HG03378 (cell line): ENCODE measurements around the gene KRTAP2-3.
"Not testable (repeated sequence)": the region's sequence is repeated elsewhere in the genome, so short reads cannot be mapped to it uniquely, and the experiment has no call there.

Experiments used
- ATAC-seq: cut with Tn5 transposase; IDR thresholded peaks from one replicate; pipeline ENCODE4 v1.9.1; 2021; ENCODE audit warnings: mild to moderate bottlenecking, moderate library complexity; ENCODE audit not compliant: unreplicated experiment

KRTAP2-3 gene

GRCh38 chr17:41069031-41069430 lies 9.1 kb upstream of the KRTAP2-3 start:
- no peak for ATAC-seq

DNA sequence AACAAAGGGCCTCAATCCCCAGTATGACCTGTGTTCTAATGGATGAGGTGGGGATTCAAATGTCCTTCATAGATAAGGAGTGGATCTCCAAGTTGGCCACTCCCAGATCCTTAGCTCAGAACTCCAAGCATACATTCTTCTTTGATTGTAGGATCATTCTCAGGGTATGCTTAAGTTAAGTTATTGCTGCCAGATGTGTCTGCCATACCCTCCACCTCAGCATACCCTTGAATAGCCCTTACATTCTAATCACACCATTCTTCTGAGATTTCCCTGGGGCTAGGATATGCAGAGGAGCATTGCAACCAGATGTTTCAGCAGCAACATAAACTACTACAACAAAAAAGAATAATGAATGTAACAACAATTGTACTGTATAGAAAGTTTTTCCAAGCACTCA lies 7.4 kb upstream of the KRTAP2-3 start:
- ATAC-seq, result no peak

DNA sequence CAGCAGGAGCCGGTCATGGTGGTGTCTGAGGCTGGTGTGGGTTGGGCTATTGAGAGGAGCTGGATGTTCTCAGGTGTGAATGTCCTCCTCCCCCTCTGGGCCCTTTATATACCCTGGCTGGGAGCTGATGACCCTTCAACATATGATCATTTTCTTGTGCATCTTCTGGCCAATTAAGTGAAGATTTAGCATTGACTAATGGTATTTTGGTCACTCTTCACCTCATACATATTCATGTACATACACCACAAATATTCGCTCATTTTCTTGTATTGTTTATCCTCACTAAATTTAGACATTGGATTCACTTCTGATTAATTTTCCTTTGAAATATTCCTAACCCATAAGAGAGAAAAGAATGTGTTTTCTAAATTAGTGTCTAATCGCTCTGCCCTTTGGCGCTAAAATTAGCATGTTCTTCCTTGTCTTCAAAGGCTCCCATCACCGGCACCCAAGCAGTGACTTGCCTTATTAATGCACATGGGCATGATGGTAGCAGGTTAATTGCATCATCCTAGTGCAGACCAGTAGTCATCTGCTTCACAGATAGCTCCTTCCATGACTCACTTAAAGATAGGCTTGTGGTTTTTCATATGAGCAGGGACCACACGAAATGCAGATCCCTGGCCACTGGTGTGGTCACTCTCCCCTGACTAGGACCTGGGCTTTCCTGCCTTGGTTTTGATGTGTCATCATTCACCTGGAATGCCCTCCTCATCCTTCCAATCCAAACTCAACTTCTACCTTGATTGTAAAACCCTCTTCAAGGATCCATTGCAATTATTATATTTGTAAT lies 6.1 kb upstream of the KRTAP2-3 start, which contains the start of gene KRTAP2-4:
TSS of gene KRTAP2-4 (minus strand) at position 51 of the 796 bp plus-strand sequence. CDS start at position 17, 34 bp downstream.
- no peak for ATAC-seq

DNA sequence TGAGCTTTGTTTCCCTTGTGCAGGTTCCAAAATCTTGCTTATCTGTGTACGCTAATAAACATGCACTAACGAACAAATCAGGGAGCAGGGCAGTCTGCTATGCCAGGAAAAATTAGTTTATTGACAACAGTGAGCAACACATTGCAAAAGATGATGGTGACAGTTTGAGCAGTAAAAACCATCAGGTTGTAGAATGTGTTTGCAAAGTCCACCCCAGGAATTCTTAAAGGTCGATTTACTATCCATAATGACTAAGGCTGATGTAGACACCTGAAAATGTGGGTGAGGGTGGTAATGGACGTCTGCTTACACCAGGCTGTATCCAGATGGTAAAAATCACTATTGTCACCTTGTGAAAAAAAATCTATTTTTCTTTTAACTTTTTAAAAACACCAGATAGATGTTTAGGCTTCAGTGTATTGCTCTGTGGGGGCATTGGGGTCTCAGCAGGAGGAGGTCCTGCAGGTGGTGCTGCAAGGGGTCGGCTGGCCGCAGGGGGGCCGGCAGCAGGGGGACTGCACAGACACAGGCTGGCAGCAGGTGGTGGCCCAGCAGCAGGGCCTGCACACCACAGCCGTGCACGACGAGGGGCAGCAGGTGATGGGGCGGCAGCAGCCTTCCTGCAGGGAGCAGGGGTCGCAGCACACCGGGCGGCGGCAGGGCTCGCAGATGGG lies 5.2 kb upstream of the KRTAP2-3 start:
- not testable (repeated sequence) for ATAC-seq

- ATAC-seq, result no peak
Measured at GRCh38 chr17:41064301-41064700, 4.4 kb upstream of the KRTAP2-3 start.

DNA sequence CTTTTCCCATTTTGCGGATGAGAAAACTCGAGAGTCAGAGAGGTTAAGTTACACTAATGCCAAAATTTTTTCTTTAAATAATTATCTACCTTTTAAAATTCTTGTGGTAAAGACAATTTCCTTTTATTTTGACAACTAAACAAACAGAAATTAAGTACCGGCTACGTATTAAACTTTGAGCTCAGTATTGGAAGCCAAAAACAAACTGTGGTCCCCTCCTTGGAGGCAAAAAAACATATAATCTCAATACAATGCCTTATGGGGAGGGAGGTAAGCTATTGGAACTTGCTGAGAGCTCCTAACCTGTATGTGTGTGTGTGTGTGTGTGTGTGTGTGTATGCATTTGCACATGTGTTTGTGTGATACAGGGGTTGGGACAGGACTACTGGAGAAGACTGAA lies 3.5 kb upstream of the KRTAP2-3 start:
- ATAC-seq, result no peak

- ATAC-seq, result no peak
Measured at GRCh38 chr17:41061964-41062363, 2.0 kb upstream of the KRTAP2-3 start.

DNA sequence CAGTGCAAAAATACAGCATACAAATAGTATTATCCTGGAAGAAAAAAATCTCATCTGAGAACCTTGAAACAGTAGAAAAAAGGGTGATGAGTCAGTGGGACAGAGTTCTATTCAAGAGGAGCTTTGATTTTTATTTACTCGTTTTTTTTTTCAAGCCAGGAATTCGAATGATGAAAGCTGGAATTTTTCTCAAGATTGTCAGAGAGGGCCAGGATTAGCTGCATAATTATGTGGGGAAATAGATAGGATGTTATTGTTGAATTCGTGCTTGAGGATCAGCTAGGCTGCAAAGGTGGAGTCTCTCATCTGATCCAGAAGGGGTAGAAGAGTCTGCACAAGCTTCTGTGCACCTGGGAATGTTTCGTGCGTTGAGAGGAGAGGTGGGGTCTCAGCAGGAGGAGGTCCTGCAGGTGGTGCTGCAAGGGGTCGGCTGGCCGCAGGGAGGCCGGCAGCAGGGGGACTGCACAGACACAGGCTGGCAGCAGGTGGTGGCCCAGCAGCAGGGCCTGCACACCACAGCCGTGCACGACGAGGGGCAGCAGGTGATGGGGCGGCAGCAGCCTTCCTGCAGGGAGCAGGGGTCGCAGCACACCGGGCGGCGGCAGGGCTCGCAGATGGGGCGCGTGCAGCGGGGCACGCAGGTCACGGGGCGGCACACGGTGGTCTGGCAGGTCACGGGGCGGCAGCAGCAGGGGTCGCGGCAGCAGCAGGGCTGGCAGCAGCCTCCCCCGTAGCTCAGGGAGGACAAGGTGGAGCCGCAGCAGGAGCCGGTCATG lies 450 bp downstream of the KRTAP2-3 start:
- not testable (repeated sequence) for ATAC-seq

GRCh38 chr17:41058741-41059140 lies 1.2 kb downstream of the KRTAP2-3 start:
- ATAC-seq, result no peak

GRCh38 chr17:41057547-41057946 lies 2.4 kb downstream of the KRTAP2-3 start:
- ATAC-seq, result no peak

DNA sequence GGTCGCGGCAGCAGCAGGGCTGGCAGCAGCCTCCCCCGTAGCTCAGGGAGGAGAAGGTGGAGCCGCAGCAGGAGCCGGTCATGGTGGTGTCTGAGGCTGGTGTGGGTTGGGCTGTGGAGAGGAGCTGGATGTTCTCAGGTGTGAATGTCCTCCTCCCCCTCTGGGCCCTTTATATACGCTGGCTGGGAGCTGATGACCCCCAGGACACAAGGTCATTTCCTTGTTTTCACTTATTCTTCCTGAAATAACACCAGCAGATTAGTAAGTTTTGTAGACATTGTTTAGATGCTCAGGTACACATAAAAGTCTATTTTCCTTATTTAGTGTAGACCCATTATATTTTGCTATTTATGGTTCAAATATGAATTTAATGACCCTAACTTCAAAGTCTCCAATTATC lies 4.8 kb downstream of the KRTAP2-3 start, which contains the start of gene KRTAP2-2:
TSS of gene KRTAP2-2 (minus strand) at position 101 of the 400 bp plus-strand sequence. CDS start at position 82, 19 bp downstream.
- not testable (repeated sequence) for ATAC-seq

DNA sequence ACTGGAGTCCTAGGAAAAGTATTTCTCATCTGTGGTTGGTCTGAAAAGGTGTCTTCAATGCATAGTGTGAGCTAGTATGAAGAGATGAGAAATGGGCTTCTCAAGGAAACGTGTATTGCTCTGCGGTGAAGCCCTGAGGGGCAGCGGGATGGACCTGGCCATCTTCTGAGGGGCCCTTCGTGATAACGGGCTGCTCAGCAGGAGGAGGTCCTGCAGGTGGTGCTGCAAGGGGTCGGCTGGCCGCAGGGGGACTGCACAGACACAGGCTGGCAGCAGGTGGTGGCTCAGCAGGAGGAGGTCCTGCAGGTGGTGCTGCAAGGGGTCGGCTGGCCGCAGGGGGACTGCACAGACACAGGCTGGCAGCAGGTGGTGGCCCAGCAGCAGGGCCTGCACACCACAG lies 5.4 kb downstream of the KRTAP2-3 start:
- ATAC-seq, result not testable (repeated sequence)

DNA sequence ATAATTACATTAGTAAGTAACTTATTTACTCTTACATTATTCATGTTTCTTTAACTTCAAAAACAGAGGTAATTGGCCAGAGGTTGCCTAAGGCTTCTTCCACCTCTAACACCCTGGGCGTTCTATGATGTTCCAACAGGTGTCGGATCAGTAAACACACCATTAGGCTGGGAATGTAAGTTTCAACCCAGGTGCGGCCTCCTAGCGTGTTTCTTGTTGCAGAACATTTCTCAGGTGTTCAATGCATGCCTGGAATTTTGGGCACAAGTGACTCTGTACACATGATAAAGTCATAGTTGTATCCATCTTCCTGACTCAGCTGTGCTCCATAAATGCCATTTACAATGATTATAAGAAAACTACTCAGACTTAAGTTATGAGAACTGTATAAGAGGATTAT lies 5.9 kb downstream of the KRTAP2-3 start:
- ATAC-seq, result no peak

- no peak for ATAC-seq
Measured at GRCh38 chr17:41052566-41052965, 7.3 kb downstream of the KRTAP2-3 start.

DNA sequence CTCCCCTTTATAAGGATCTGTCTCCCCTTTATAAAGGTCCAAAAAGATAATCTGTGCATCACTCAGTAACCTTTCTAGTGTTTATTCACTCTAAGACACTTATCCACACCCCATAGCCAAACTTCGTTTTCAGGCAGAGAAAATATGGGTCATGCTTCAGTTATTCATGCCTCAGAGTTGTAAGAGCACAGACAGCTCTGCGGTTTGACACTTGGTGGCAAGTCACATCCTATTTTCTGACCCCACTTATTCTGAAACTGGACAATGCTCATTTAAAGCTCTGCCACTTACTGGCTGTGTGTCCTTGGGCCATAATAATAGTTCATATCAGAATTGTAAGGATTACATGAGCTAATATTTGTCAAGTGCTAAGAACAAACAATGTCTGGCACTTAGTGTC lies 10.8 kb downstream of the KRTAP2-3 start:
- no peak for ATAC-seq

DNA sequence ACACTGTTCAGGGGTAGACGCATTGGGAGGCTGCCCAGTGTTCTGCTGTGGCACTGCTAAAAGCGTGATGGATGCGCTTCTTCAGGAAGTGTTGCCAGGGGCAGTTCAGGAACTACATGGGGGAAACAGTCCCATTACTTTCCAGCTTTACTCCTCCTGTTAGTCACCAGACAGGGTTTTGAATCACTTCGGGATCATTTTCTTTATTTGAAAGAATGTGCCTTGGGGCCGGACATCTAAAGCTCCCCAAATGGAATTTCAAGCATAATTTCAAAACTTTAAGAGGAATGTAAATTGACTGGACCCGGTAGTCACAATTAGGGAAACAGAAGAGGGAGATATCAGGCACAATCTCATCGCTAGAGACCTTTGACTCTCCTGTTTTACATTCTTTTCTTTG lies 11.5 kb downstream of the KRTAP2-3 start:
- no peak for ATAC-seq

DNA sequence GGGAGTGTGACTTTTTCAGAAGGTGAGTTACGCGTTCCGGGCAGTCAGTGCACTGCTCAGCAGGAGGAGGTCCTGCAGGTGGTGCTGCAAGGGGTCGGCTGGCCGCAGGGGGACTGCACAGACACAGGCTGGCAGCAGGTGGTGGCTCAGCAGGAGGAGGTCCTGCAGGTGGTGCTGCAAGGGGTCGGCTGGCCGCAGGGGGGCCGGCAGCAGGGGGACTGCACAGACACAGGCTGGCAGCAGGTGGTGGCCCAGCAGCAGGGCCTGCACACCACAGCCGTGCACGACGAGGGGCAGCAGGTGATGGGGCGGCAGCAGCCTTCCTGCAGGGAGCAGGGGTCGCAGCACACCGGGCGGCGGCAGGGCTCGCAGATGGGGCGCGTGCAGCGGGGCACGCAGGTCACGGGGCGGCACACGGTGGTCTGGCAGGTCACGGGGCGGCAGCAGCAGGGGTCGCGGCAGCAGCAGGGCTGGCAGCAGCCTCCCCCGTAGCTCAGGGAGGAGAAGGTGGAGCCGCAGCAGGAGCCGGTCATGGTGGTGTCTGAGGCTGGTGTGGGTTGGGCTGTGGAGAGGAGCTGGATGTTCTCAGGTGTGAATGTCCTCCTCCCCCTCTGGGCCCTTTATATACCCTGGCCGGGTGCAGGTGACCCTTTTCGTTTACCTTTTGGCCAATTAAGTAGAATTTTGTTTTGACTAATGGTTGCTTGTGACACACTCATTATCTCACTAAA lies 13.0 kb downstream of the KRTAP2-3 start, which contains the start of gene KRTAP2-1:
TSS of gene KRTAP2-1 (minus strand) at position 582 of the 731 bp plus-strand sequence. CDS start at position 533, 49 bp downstream.
- ATAC-seq, result not testable (repeated sequence)

GRCh38 chr17:41042953-41043352 lies 17.0 kb downstream of the KRTAP2-3 start:
- no peak for ATAC-seq

DNA sequence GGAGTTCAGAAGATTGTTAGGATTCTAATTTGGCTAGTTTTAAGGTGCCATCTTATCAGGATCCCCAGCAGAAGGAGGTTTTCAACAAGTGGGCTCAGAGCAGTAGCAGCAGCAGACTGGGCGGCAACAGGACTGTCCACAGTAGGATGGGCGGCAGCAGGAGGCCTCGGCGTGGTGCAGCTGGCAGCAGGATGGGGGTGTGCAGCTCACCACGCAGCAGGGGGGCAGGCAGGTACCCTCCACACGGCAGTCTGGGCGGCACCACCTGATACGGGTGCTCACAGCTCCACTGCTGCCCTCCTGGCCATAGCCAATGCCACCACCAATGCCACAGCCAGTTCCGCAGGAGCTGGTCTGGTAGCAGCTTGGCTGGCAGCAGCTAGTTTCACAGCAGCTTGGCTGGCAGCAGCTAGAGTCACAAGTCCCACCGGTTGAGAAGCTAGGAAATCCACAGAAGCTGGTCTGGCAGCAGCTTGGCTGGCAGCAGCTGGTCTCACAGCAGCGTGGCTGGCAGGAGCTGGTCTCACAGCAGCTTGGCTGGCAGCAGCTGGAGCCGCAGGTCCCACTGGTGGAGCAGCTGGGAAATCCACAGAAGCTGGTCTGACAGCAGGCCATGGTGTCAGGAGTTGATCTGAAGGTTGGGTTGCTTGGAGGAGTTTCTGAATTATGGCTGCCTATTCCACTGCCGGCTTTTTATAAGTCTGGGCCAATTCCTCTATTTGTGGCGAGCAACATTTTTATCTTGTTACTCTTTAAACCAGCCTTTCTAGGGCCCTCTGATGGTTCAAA lies 18.9 kb downstream of the KRTAP2-3 start, which contains the start of gene KRTAP1-1:
TSS of gene KRTAP1-1 (minus strand) at position 668 of the 789 bp plus-strand sequence. CDS start at position 615, 53 bp downstream.
- ATAC-seq, result not testable (repeated sequence)
